Measurements from ENCODE around the gene RBBP8NL.

The RBBP8NL gene

GRCh38 chr20:62459488-62459887 lies 32.1 kb upstream of the RBBP8NL start:
- no peaks in the 10 kb centered on the region for H3K9me3 ChIP-seq (ENCODE audit: control insufficient read depth, low read depth, low read length)
- H3K4me3 ChIP-seq (ENCODE audit: low read length), result no peak overlapping the region
- H3K27me3 ChIP-seq (ENCODE audit: control insufficient read depth, insufficient read depth, low read length), result no peaks in the 10 kb centered on the region
- no peaks in the 10 kb centered on the region for H3K4me1 ChIP-seq (ENCODE audit: control insufficient read depth, low read depth, low read length)
- no peak overlapping the region for H3K9ac ChIP-seq (ENCODE audit: low read length)
- H3K27ac ChIP-seq (ENCODE audit: low read length), result no peak overlapping the region
- no peaks in the 10 kb centered on the region for H3K36me3 ChIP-seq (ENCODE audit: control insufficient read depth, low read depth, low read length)

GRCh38 chr20:62458275-62459251 lies 31.2 kb upstream of the RBBP8NL start:
- Histone ChIP-seq H3K9me3 (ENCODE audit: control insufficient read depth, low read depth, low read length) (no peaks in the 10 kb centered on the region), H3K27ac (ENCODE audit: low read length) (no peak overlapping the region), H3K27me3 (ENCODE audit: control insufficient read depth, insufficient read depth, low read length) (no peaks in the 10 kb centered on the region), H3K4me1 (ENCODE audit: control insufficient read depth, low read depth, low read length) (no peaks in the 10 kb centered on the region), H3K36me3 (ENCODE audit: control insufficient read depth, low read depth, low read length) (no peaks in the 10 kb centered on the region), H3K9ac (ENCODE audit: low read length) (no peak overlapping the region), H3K4me3 (ENCODE audit: low read length) (no peak overlapping the region)

GRCh38 chr20:62457831-62458230 lies 30.5 kb upstream of the RBBP8NL start:
- Histone ChIP-seq H3K36me3 (ENCODE audit: control insufficient read depth, low read depth, low read length) (no peaks in the 10 kb centered on the region), H3K27ac (ENCODE audit: low read length) (no peak overlapping the region), H3K4me3 (ENCODE audit: low read length) (no peak overlapping the region), H3K9me3 (ENCODE audit: control insufficient read depth, low read depth, low read length) (no peaks in the 10 kb centered on the region), H3K27me3 (ENCODE audit: control insufficient read depth, insufficient read depth, low read length) (no peaks in the 10 kb centered on the region), H3K9ac (ENCODE audit: low read length) (no peak overlapping the region), H3K4me1 (ENCODE audit: control insufficient read depth, low read depth, low read length) (no peaks in the 10 kb centered on the region)

GRCh38 chr20:62457098-62457497 lies 29.8 kb upstream of the RBBP8NL start:
- Histone ChIP-seq H3K27me3 (ENCODE audit: control insufficient read depth, insufficient read depth, low read length) (no peaks in the 10 kb centered on the region), H3K27ac (ENCODE audit: low read length) (no peak overlapping the region), H3K9me3 (ENCODE audit: control insufficient read depth, low read depth, low read length) (no peaks in the 10 kb centered on the region), H3K36me3 (ENCODE audit: control insufficient read depth, low read depth, low read length) (no peaks in the 10 kb centered on the region), H3K9ac (ENCODE audit: low read length) (no peak overlapping the region), H3K4me1 (ENCODE audit: control insufficient read depth, low read depth, low read length) (no peaks in the 10 kb centered on the region), H3K4me3 (ENCODE audit: low read length) (no peak overlapping the region)

- no peak overlapping the region for H3K9ac ChIP-seq (ENCODE audit: low read length)
Measured at GRCh38 chr20:62455929-62456328, 28.6 kb upstream of the RBBP8NL start.

GRCh38 chr20:62454904-62455636 lies 27.7 kb upstream of the RBBP8NL start:
- Histone ChIP-seq H3K4me3 (ENCODE audit: low read length) (no peak overlapping the region), H3K9ac (ENCODE audit: low read length) (no peak overlapping the region), H3K27ac (ENCODE audit: low read length) (no peak overlapping the region), H3K4me1 (ENCODE audit: control insufficient read depth, low read depth, low read length) (no peaks in the 10 kb centered on the region), H3K36me3 (ENCODE audit: control insufficient read depth, low read depth, low read length) (no peaks in the 10 kb centered on the region), H3K27me3 (ENCODE audit: control insufficient read depth, insufficient read depth, low read length) (no peaks in the 10 kb centered on the region), H3K9me3 (ENCODE audit: control insufficient read depth, low read depth, low read length) (no peaks in the 10 kb centered on the region)

More at GRCh38 chr20:62455929-62456328, 28.6 kb upstream of the RBBP8NL start:
- Histone ChIP-seq H3K9me3 (ENCODE audit: control insufficient read depth, low read depth, low read length) (no peaks in the 10 kb centered on the region), H3K4me1 (ENCODE audit: control insufficient read depth, low read depth, low read length) (no peaks in the 10 kb centered on the region), H3K27me3 (ENCODE audit: control insufficient read depth, insufficient read depth, low read length) (no peaks in the 10 kb centered on the region), H3K36me3 (ENCODE audit: control insufficient read depth, low read depth, low read length) (no peaks in the 10 kb centered on the region), H3K27ac (ENCODE audit: low read length) (no peak overlapping the region), H3K4me3 (ENCODE audit: low read length) (no peak overlapping the region)

- Histone ChIP-seq H3K4me1 (ENCODE audit: control insufficient read depth, low read depth, low read length) (no peaks in the 10 kb centered on the region), H3K4me3 (ENCODE audit: low read length) (no peak overlapping the region), H3K9me3 (ENCODE audit: control insufficient read depth, low read depth, low read length) (no peaks in the 10 kb centered on the region), H3K27me3 (ENCODE audit: control insufficient read depth, insufficient read depth, low read length) (no peaks in the 10 kb centered on the region), H3K9ac (ENCODE audit: low read length) (no peak overlapping the region), H3K36me3 (ENCODE audit: control insufficient read depth, low read depth, low read length) (no peaks in the 10 kb centered on the region), H3K27ac (ENCODE audit: low read length) (no peak overlapping the region)
Measured at GRCh38 chr20:62453186-62453808, 26.0 kb upstream of the RBBP8NL start.

GRCh38 chr20:62452475-62453095 lies 25.2 kb upstream of the RBBP8NL start:
- H3K27me3 ChIP-seq (ENCODE audit: control insufficient read depth, insufficient read depth, low read length), result no peaks in the 10 kb centered on the region
- H3K4me3 ChIP-seq (ENCODE audit: low read length), result no peak overlapping the region
- H3K9ac ChIP-seq (ENCODE audit: low read length), result no peak overlapping the region
- no peaks in the 10 kb centered on the region for H3K4me1 ChIP-seq (ENCODE audit: control insufficient read depth, low read depth, low read length)
- H3K36me3 ChIP-seq (ENCODE audit: control insufficient read depth, low read depth, low read length), result no peaks in the 10 kb centered on the region
- no peaks in the 10 kb centered on the region for H3K9me3 ChIP-seq (ENCODE audit: control insufficient read depth, low read depth, low read length)
- no peak overlapping the region for H3K27ac ChIP-seq (ENCODE audit: low read length)

GRCh38 chr20:62451970-62452369 lies 24.6 kb upstream of the RBBP8NL start:
- no peak overlapping the region for H3K4me3 ChIP-seq (ENCODE audit: low read length)
- H3K27me3 ChIP-seq (ENCODE audit: control insufficient read depth, insufficient read depth, low read length), result no peaks in the 10 kb centered on the region
- H3K9ac ChIP-seq (ENCODE audit: low read length), result no peak overlapping the region
- H3K4me1 ChIP-seq (ENCODE audit: control insufficient read depth, low read depth, low read length), result no peaks in the 10 kb centered on the region
- H3K27ac ChIP-seq (ENCODE audit: low read length), result no peak overlapping the region
- no peaks in the 10 kb centered on the region for H3K36me3 ChIP-seq (ENCODE audit: control insufficient read depth, low read depth, low read length)
- no peaks in the 10 kb centered on the region for H3K9me3 ChIP-seq (ENCODE audit: control insufficient read depth, low read depth, low read length)

GRCh38 chr20:62451156-62451767 lies 23.9 kb upstream of the RBBP8NL start:
- H3K36me3 ChIP-seq (ENCODE audit: control insufficient read depth, low read depth, low read length), result no peaks in the 10 kb centered on the region
- no peaks in the 10 kb centered on the region for H3K4me1 ChIP-seq (ENCODE audit: control insufficient read depth, low read depth, low read length)
- H3K9me3 ChIP-seq (ENCODE audit: control insufficient read depth, low read depth, low read length), result no peaks in the 10 kb centered on the region

More at GRCh38 chr20:62451156-62451767, 23.9 kb upstream of the RBBP8NL start:
- H3K9ac ChIP-seq (ENCODE audit: low read length), result no peak overlapping the region
- no peak overlapping the region for H3K27ac ChIP-seq (ENCODE audit: low read length)
- no peaks in the 10 kb centered on the region for H3K27me3 ChIP-seq (ENCODE audit: control insufficient read depth, insufficient read depth, low read length)
- H3K4me3 ChIP-seq (ENCODE audit: low read length), result no peak overlapping the region
